ENCODE results near the gene ASF1A. TPM values are rescaled to one million over a fixed set of nuclear protein-coding genes. Genes with fewer than 3 reads are reported as not detected.
A peak's percentile ranks its signal among the peaks of the same experiment; 100 is the strongest.

The ASF1A gene
- total RNA-seq, 1 donor from 2014 or later: 24.9 TPM

DNA sequence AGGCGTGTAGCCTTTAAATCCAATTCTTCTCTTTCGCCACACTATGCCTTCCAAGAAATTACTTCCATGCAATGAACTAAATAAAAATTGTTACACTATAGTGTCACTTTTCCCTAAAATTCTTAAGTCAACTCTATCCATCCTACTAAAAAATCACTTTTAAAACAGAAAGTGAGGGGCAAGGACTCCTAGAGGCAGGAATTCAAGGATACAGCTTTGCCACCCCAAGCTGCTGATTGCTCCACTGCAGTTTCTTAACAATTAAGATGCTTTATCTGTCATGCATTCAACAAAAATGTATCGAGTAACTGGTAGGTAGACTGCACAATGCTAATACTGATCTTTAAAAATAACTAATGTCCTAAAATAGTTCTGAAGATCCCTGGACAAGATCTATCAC, 36.7 kb downstream of the ASF1A start:
- H3K4me1 Mint-ChIP-seq (ENCODE audit: unreplicated experiment): peaks cover 18% of the 10 kb centered on the region
- H3K9me3 Mint-ChIP-seq (ENCODE audit: unreplicated experiment): no peaks in the 10 kb centered on the region
- no peak overlapping the region for H3K27ac Mint-ChIP-seq (ENCODE audit: unreplicated experiment)
- DNase-seq (ENCODE audit: extremely low spot score, unreplicated experiment): no peak
- no peak overlapping the region for H3K4me3 Mint-ChIP-seq (ENCODE audit: unreplicated experiment)
- H3K27me3 Mint-ChIP-seq (ENCODE audit: unreplicated experiment): no peaks in the 10 kb centered on the region
- TF ChIP-seq, protein P1, sequence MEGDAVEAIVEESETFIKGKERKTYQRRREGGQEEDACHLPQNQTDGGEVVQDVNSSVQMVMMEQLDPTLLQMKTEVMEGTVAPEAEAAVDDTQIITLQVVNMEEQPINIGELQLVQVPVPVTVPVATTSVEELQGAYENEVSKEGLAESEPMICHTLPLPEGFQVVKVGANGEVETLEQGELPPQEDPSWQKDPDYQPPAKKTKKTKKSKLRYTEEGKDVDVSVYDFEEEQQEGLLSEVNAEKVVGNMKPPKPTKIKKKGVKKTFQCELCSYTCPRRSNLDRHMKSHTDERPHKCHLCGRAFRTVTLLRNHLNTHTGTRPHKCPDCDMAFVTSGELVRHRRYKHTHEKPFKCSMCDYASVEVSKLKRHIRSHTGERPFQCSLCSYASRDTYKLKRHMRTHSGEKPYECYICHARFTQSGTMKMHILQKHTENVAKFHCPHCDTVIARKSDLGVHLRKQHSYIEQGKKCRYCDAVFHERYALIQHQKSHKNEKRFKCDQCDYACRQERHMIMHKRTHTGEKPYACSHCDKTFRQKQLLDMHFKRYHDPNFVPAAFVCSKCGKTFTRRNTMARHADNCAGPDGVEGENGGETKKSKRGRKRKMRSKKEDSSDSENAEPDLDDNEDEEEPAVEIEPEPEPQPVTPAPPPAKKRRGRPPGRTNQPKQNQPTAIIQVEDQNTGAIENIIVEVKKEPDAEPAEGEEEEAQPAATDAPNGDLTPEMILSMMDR (IDR thresholded peaks at IDR 0.05): no peak
- peaks cover 22% of the 10 kb centered on the region for H3K36me3 Mint-ChIP-seq (ENCODE audit: unreplicated experiment)

DNA sequence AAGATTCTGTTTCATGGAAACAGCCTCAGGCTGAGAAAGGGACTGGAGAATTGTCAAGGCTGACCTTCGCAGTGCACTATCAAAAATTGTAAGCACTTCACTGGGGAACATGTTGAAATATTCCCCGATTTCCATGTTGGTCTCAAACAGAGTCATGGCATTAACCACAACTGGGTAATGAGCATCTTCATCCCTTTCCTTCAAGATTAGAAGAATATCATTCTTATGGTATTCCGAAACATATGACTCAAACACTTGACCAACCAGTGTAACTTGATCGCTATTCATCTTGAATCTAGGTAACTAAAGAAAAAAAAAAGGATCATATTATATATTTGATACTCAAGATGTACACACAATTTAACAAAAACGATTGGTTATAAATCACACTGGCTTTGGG, 37.5 kb downstream of the ASF1A start:
- H3K4me1 Mint-ChIP-seq (ENCODE audit: unreplicated experiment): peaks cover 21% of the 10 kb centered on the region
- no peak overlapping the region for H3K27ac Mint-ChIP-seq (ENCODE audit: unreplicated experiment)
- H3K4me3 Mint-ChIP-seq (ENCODE audit: unreplicated experiment): no peak overlapping the region
- peaks cover 17% of the 10 kb centered on the region for H3K36me3 Mint-ChIP-seq (ENCODE audit: unreplicated experiment)
- DNase-seq (ENCODE audit: extremely low spot score, unreplicated experiment): no peak
- TF ChIP-seq, protein P1 (IDR thresholded peaks at IDR 0.05): no peak
- no peaks in the 10 kb centered on the region for H3K27me3 Mint-ChIP-seq (ENCODE audit: unreplicated experiment)
- no peaks in the 10 kb centered on the region for H3K9me3 Mint-ChIP-seq (ENCODE audit: unreplicated experiment)

- DNase-seq (ENCODE audit: extremely low spot score, unreplicated experiment): no peak
- no peaks in the 10 kb centered on the region for H3K9me3 Mint-ChIP-seq (ENCODE audit: unreplicated experiment)
- no peaks in the 10 kb centered on the region for H3K27me3 Mint-ChIP-seq (ENCODE audit: unreplicated experiment)
- no peak overlapping the region for H3K27ac Mint-ChIP-seq (ENCODE audit: unreplicated experiment)
- no peak overlapping the region for H3K4me3 Mint-ChIP-seq (ENCODE audit: unreplicated experiment)
- H3K4me1 Mint-ChIP-seq (ENCODE audit: unreplicated experiment): peaks cover 21% of the 10 kb centered on the region
- TF ChIP-seq, protein P1 (IDR thresholded peaks at IDR 0.05): no peak
- H3K36me3 Mint-ChIP-seq (ENCODE audit: unreplicated experiment): peaks cover 14% of the 10 kb centered on the region
Observed at GRCh38 chr6:118932421-118932820, 38.5 kb downstream of the ASF1A start.

DNA sequence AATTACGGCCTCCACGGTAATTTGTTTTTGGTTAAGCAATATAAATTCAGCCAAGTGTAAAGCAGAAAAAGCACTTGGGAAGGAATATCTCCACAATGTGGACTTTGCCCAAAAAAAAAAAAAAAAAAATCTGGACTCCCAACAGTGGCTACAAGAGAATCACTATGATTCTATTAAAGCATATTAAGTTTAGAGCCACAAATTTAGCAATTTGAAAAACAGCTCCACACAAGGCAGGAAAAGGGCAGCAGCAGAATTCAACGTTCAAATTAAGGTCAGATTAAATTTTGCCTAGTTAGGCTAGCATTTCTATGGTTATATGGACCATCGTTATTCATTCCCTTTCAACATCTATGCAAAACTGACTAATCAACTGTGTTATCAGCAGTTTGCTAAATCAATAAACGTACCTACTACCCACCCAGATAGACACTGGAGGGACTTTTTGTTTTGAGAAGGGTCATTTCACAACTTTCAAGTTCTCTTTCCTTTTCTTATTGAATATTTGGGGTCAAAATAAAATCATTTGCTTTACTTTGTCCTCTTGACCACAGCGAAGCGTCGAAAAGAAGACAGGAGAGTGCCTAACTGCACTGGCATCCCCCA, 40.0 kb downstream of the ASF1A start:
- H3K27ac Mint-ChIP-seq (ENCODE audit: unreplicated experiment): peak overlapping the region; percentile 65
- peak overlapping the region; percentile 93 for H3K4me3 Mint-ChIP-seq (ENCODE audit: unreplicated experiment)
- no peaks in the 10 kb centered on the region for H3K27me3 Mint-ChIP-seq (ENCODE audit: unreplicated experiment)
- no peaks in the 10 kb centered on the region for H3K9me3 Mint-ChIP-seq (ENCODE audit: unreplicated experiment)
- H3K36me3 Mint-ChIP-seq (ENCODE audit: unreplicated experiment): peaks cover 11% of the 10 kb centered on the region
- TF ChIP-seq, protein P1 (IDR thresholded peaks at IDR 0.05): no peak
- no peak for DNase-seq (ENCODE audit: extremely low spot score, unreplicated experiment)
- H3K4me1 Mint-ChIP-seq (ENCODE audit: unreplicated experiment): peaks cover 21% of the 10 kb centered on the region

- Mint-ChIP-seq H3K27me3 (ENCODE audit: unreplicated experiment) (no peaks in the 10 kb centered on the region), H3K4me3 (ENCODE audit: unreplicated experiment) (peak within 1 kb of the TSS; percentile 93), H3K36me3 (ENCODE audit: unreplicated experiment) (peaks cover 11% of the 10 kb centered on the region)
Observed at GRCh38 chr6:118934461-118935330, 40.7 kb downstream of the ASF1A start, which contains the start of gene MCM9. Gene MCM9 (minus strand): TSS chr6:118935159. CDS start chr6:118931723, 3,436 bp downstream.

More at GRCh38 chr6:118934461-118935330, 40.7 kb downstream of the ASF1A start, which contains the start of gene MCM9:
- H3K9me3 Mint-ChIP-seq (ENCODE audit: unreplicated experiment): no peaks in the 10 kb centered on the region
- peak; percentile 91 for DNase-seq (ENCODE audit: extremely low spot score, unreplicated experiment)
- TF ChIP-seq, protein P1 (IDR thresholded peaks at IDR 0.05): no peak
- H3K27ac Mint-ChIP-seq (ENCODE audit: unreplicated experiment): peak within 1 kb of the TSS; percentile 90
- H3K4me1 Mint-ChIP-seq (ENCODE audit: unreplicated experiment): peaks cover 21% of the 10 kb centered on the region

All from osteocyte (in vitro differentiated cells).